ENCODE results near the gene PTPRC. TPM values are rescaled to one million over a fixed set of nuclear protein-coding genes. Genes with fewer than 3 reads are reported as not detected.
A peak's percentile ranks its signal among the peaks of the same experiment; 100 is the strongest.

The PTPRC gene
- total and polyA plus RNA-seq, 12 donors, result 1.0 to 62.7 (median 5.3) TPM

GRCh38 chr1:198649968-198650338 lies 11.1 kb downstream of the PTPRC start:
- Histone ChIP-seq H3K27me3 (no peaks in the 10 kb centered on the region), H3K4me3 (no peak overlapping the region), H3K27ac (peak overlapping the region in 1 of 10 donors; percentile 50), H3K36me3 (peaks cover 0 to 38% (median 0%) of the 10 kb centered on the region in 9 donors), H3K4me1 (peaks cover 0 to 77% (median 0%) of the 10 kb centered on the region in 9 donors), H3K9me3 (no peaks in the 10 kb centered on the region)
- no peak for TF ChIP-seq CTCF (IDR thresholded peaks at IDR 0.05)
- intact Hi-C loops (cut with DNase I), result no loop called here
- 82 to 96% methylated on average over 2 of the region's 2 CpGs for WGBS, 2 donors
- no peak for DNase-seq
- ATAC-seq, result no peak

- Histone ChIP-seq H3K36me3 (peaks cover 0 to 32% (median 0%) of the 10 kb centered on the region in 9 donors), H3K9me3 (no peaks in the 10 kb centered on the region), H3K4me3 (no peak overlapping the region), H3K4me1 (peaks cover 0 to 77% (median 0%) of the 10 kb centered on the region in 9 donors), H3K27ac (peak overlapping the region in 1 of 10 donors; percentile 50), H3K27me3 (no peaks in the 10 kb centered on the region)
- no peak for TF ChIP-seq CTCF (IDR thresholded peaks at IDR 0.05)
- intact Hi-C loops (cut with DNase I), result no loop called here
- ATAC-seq, result no peak
- WGBS, 2 donors, result 25 to 26% methylated on average over 1 of the region's 1 CpG
- DNase-seq, result no peak
Measured at GRCh38 chr1:198650506-198650905, 11.7 kb downstream of the PTPRC start.

- intact Hi-C loops (cut with DNase I), result no loop called here
- Histone ChIP-seq H3K27me3 (no peaks in the 10 kb centered on the region), H3K36me3 (peaks cover 0 to 23% (median 0%) of the 10 kb centered on the region in 9 donors), H3K4me1 (peaks cover 0 to 82% (median 0%) of the 10 kb centered on the region in 9 donors), H3K4me3 (peak overlapping the region in 1 of 10 donors; percentile 19), H3K9me3 (no peaks in the 10 kb centered on the region), H3K27ac (peak overlapping the region in 1 of 10 donors; percentile 41)
- ATAC-seq (no peak), DNase-seq (no peak)
- 64 to 71% methylated on average over 7 of the region's 7 CpGs for WGBS, 2 donors
- TF ChIP-seq CTCF (IDR thresholded peaks at IDR 0.05), result no peak
Measured at GRCh38 chr1:198651650-198652400, 13.0 kb downstream of the PTPRC start.

GRCh38 chr1:198653808-198654413 lies 15.1 kb downstream of the PTPRC start:
- ATAC-seq, result no peak
- Histone ChIP-seq H3K27ac (peak overlapping the region in 1 of 10 donors; percentile 92), H3K27me3 (no peaks in the 10 kb centered on the region), H3K4me3 (no peak overlapping the region), H3K36me3 (peaks cover 0 to 13% (median 0%) of the 10 kb centered on the region in 9 donors), H3K4me1 (peaks cover 0 to 88% (median 0%) of the 10 kb centered on the region in 9 donors), H3K9me3 (no peaks in the 10 kb centered on the region)
- no peak for TF ChIP-seq CTCF (IDR thresholded peaks at IDR 0.05)
- intact Hi-C loops (cut with DNase I), result no loop called here
- WGBS, 2 donors, result 72 to 85% methylated on average over 3 of the region's 3 CpGs
- no peak for DNase-seq

Measured in heart right ventricle (tissue), 16 donors.